HepG2 (cell line): ENCODE measurements around the gene SEPTIN10. TPM values are rescaled to one million over a fixed set of nuclear protein-coding genes. Genes with fewer than 3 reads are reported as not detected.
A peak's percentile ranks its signal among the peaks of the same experiment; 100 is the strongest.

Experiments used
- ATRX ChIP-seq: sonication (generic); formaldehyde crosslinking; IDR thresholded peaks from 2 replicates; pipeline ENCODE4 v1.4.0; 2020; ENCODE audit warnings: missing genetic modification reagents, borderline replicate concordance
- CBX1 ChIP-seq: IDR thresholded peaks from one replicate; pipeline ENCODE4 v1.6.1; 2016; ENCODE audit warnings: antibody characterized with exemption, low read depth
- CEBPZ ChIP-seq: IDR thresholded peaks from 2 replicates; pipeline ENCODE4 v1.6.1; 2012; ENCODE audit warnings: low read length, improper control_type of control experiment
- POLR2AphosphoS2 ChIP-seq: IDR thresholded peaks from 2 replicates; pipeline ENCODE4 v1.6.1; 2011; ENCODE audit warnings: low read depth, low read length, improper control_type of control experiment
- RAD51 ChIP-seq: fragments of 450-650 bp; IDR thresholded peaks from 2 replicates; pipeline ENCODE4 v1.6.1; 2016; ENCODE audit warnings: borderline replicate concordance
- SATB2 ChIP-seq: sonication (generic); formaldehyde crosslinking; IDR thresholded peaks from 2 replicates; pipeline ENCODE4 v1.5.0; 2020; ENCODE audit warnings: missing genetic modification reagents
- SMAD3 ChIP-seq: sonication (generic); formaldehyde crosslinking; IDR thresholded peaks from 2 replicates; pipeline ENCODE4 v1.4.0; 2020; ENCODE audit warnings: missing genetic modification reagents
- SP140L ChIP-seq: sonication (generic); formaldehyde crosslinking; IDR thresholded peaks from 2 replicates; pipeline ENCODE4 v1.4.0; 2020; ENCODE audit warnings: missing genetic modification reagents, borderline replicate concordance
- TFDP1 ChIP-seq: IDR thresholded peaks from 2 replicates; pipeline ENCODE4 v1.6.1; 2016; ENCODE audit warnings: missing compliant biosample characterization, missing genetic modification reagents, borderline replicate concordance
- ZNF234 ChIP-seq: sonication (generic); formaldehyde crosslinking; conservative IDR thresholded peaks from 2 replicates; pipeline ENCODE4 v1.5.1; 2020; ENCODE audit warnings: mild to moderate bottlenecking, missing genetic modification reagents
- ZNF24 ChIP-seq: fragments of 450-650 bp; IDR thresholded peaks from 2 replicates; pipeline ENCODE4 v1.6.1; 2017; ENCODE audit warnings: antibody characterized with exemption, mild to moderate bottlenecking
- ZNF510 ChIP-seq: sonication (generic); formaldehyde crosslinking; IDR thresholded peaks from 2 replicates; pipeline ENCODE4 v1.4.0; 2020; ENCODE audit warnings: low read depth, mild to moderate bottlenecking, missing genetic modification reagents
- ZNF563 ChIP-seq: sonication (generic); formaldehyde crosslinking; IDR thresholded peaks from 2 replicates; pipeline ENCODE4 v1.8.0; 2022; ENCODE audit warnings: mild to moderate bottlenecking, moderate library complexity, missing genetic modification reagents
- ZNF761 ChIP-seq: sonication (generic); formaldehyde crosslinking; conservative IDR thresholded peaks from 2 replicates; pipeline ENCODE4 v1.4.0; 2020; ENCODE audit warnings: mild to moderate bottlenecking, missing genetic modification reagents
- ZNF816 ChIP-seq: sonication (generic); formaldehyde crosslinking; IDR thresholded peaks from 2 replicates; pipeline ENCODE4 v1.8.0; 2022; ENCODE audit warnings: missing genetic modification reagents, mild to moderate bottlenecking, borderline replicate concordance
- ZSCAN5A ChIP-seq: sonication (generic); formaldehyde crosslinking; IDR thresholded peaks from 2 replicates; pipeline ENCODE4 v1.8.0; 2022; ENCODE audit warnings: mild to moderate bottlenecking, missing genetic modification reagents, borderline replicate concordance
- polyA plus RNA-seq, 8 experiments: library from polyadenylated mRNA; depleted of rRNA in 3 of 8; stranded (reverse) in 7 of 8; unstranded in 1 of 8; fragments of >200 nt; fragmentation: Illumina TruSeq in 4 of 8; extraction: Trizol in 4 of 8; gene quantifications; 2 replicates each; pipeline versions ENCODE4 v1.2.1 to v1.2.3, GENCODE V29; 2011 to 2016; ENCODE audit warnings: low read depth in 4 of 8, missing spikeins in 1 of 8, mixed read lengths in 1 of 8; ENCODE audit not compliant: insufficient read depth in 1 of 8
- total RNA-seq, 5 experiments: library from RNA; depleted of rRNA; stranded (reverse); fragments of >200 nt; fragmentation: Illumina TruSeq; extraction: Trizol; gene quantifications; 2 replicates each; pipeline ENCODE4 v1.2.3, GENCODE V29; 2016; ENCODE audit warnings: low read depth in 1 of 5
- TF ChIP-seq, protein P1 (sequence below): IDR thresholded peaks from 2 replicates; pipeline ENCODE4 v1.6.1; 2016; ENCODE audit warnings: missing genetic modification reagents, missing compliant biosample characterization
- TF ChIP-seq, protein P2 (sequence below): sonication (generic); formaldehyde crosslinking; IDR thresholded peaks from 2 replicates; pipeline ENCODE4 v1.4.0; 2020; ENCODE audit warnings: missing genetic modification reagents, borderline replicate concordance

The SEPTIN10 gene
- total and polyA plus RNA-seq, 2 of the 13 experiments (the other 11 are each of a cell fraction or from before 2014, with no cell fraction given): 45.8 to 67.5 TPM

GRCh38 chr2:109558076-109558882 lies 55.5 kb downstream of the SEPTIN10 start (continued):
- TF ChIP-seq CEBPZ: no peak
- TF ChIP-seq TFDP1 (CRISPR knock-in tag): peak; percentile 34; the same call in 1 of the 2 replicates
- no peak for TF ChIP-seq ZNF510 (CRISPR knock-in tag)
- TF ChIP-seq, protein P1, sequence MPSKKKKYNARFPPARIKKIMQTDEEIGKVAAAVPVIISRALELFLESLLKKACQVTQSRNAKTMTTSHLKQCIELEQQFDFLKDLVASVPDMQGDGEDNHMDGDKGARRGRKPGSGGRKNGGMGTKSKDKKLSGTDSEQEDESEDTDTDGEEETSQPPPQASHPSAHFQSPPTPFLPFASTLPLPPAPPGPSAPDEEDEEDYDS (CRISPR knock-in tag): peak; percentile 30; the same call in 1 of the 2 replicates
- TF ChIP-seq ZNF563: no peak
- no peak for TF ChIP-seq ZNF761
- peak; percentile 18; the same call in 1 of the 2 replicates for TF ChIP-seq ZNF816
- TF ChIP-seq RAD51: no peak
- TF ChIP-seq SMAD3 (CRISPR knock-in tag): 0 out of 2 replicates have a peak, but pooled peaks have one; percentile 62
- TF ChIP-seq ZNF24: peak; percentile 46; the same call in 1 of the 2 replicates
- peak; percentile 58; the same call in 1 of the 2 replicates for TF ChIP-seq ZSCAN5A (CRISPR knock-in tag)
- TF ChIP-seq CBX1: no peak
- TF ChIP-seq, protein P2, sequence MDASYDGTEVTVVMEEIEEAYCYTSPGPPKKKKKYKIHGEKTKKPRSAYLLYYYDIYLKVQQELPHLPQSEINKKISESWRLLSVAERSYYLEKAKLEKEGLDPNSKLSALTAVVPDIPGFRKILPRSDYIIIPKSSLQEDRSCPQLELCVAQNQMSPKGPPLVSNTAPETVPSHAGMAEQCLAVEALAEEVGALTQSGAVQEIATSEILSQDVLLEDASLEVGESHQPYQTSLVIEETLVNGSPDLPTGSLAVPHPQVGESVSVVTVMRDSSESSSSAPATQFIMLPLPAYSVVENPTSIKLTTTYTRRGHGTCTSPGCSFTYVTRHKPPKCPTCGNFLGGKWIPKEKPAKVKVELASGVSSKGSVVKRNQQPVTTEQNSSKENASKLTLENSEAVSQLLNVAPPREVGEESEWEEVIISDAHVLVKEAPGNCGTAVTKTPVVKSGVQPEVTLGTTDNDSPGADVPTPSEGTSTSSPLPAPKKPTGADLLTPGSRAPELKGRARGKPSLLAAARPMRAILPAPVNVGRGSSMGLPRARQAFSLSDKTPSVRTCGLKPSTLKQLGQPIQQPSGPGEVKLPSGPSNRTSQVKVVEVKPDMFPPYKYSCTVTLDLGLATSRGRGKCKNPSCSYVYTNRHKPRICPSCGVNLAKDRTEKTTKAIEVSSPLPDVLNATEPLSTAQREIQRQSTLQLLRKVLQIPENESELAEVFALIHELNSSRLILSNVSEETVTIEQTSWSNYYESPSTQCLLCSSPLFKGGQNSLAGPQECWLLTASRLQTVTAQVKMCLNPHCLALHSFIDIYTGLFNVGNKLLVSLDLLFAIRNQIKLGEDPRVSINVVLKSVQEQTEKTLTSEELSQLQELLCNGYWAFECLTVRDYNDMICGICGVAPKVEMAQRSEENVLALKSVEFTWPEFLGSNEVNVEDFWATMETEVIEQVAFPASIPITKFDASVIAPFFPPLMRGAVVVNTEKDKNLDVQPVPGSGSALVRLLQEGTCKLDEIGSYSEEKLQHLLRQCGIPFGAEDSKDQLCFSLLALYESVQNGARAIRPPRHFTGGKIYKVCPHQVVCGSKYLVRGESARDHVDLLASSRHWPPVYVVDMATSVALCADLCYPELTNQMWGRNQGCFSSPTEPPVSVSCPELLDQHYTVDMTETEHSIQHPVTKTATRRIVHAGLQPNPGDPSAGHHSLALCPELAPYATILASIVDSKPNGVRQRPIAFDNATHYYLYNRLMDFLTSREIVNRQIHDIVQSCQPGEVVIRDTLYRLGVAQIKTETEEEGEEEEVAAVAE: 0 out of 2 replicates have a peak, but pooled peaks have one; percentile 42
- no peak for TF ChIP-seq SATB2 (CRISPR knock-in tag)
- TF ChIP-seq POLR2AphosphoS2: no peak
- TF ChIP-seq SP140L: no peak
- TF ChIP-seq ATRX (CRISPR knock-in tag): no peak
- no peak for TF ChIP-seq ZNF234 (CRISPR knock-in tag)
